ENCODE measurements around the gene NAALADL1. TPM values are rescaled to one million over a fixed set of nuclear protein-coding genes. Genes with fewer than 3 reads are reported as not detected.

Gene NAALADL1
- total and polyA plus RNA-seq, 2 of the 4 experiments (the other 2 are of a cell fraction) = 3.8 to 5.8 TPM

- H3K18ac ChIP-seq (ENCODE audit: low read depth, low read length) = no peak overlapping the region
- BruUV-seq (replicated peaks) = no TSS peak
- dilution Hi-C loops (cut with HindIII; ENCODE audit: low sequenced_read_pairs, unreplicated experiment) (no loop called here), in situ Hi-C loops (cut with MboI; ENCODE audit: low sequenced_read_pairs) (loop anchor here (10.0 kb wide), 1 partner anchor 158 kb away; the partner anchor contains the start of gene CDC42BPG), intact Hi-C loops (cut with micrococcal nuclease) (no loop called here)
- H3K4ac ChIP-seq (ENCODE audit: low read depth, low read length) = no peak overlapping the region
- no peak overlapping the region for H4K5ac ChIP-seq (ENCODE audit: low read depth, low read length)
- WGBS, 2 experiments (ENCODE audit: extremely low coverage in 2 of 2, insufficient read length in 1 of 2) = no CpG with 5 or more reads among the region's 5 CpGs
- no peak overlapping the region for H2AFZ ChIP-seq (replicated peaks; ENCODE audit: low read length, poor library complexity)
- H2AK9ac ChIP-seq (replicated peaks; ENCODE audit: low read depth, low read length, poor library complexity) = no peak overlapping the region
- H3K9me3 ChIP-seq (ENCODE audit: control insufficient read depth, insufficient read depth, low read length) = no peaks in the 10 kb centered on the region
- peaks cover 4% of the 10 kb centered on the region; the same call in 1 of the 2 replicates for H3K4me1 ChIP-seq (ENCODE audit: control insufficient read depth, insufficient read depth, low read length)
- H4K8ac ChIP-seq (ENCODE audit: low read depth in 2 of 2, low read length in 2 of 2) = no peak overlapping the region
- H3K9me1 ChIP-seq (ENCODE audit: insufficient read depth, low read length) = peaks cover 7% of the 10 kb centered on the region
- H3K36me3 ChIP-seq (ENCODE audit: control insufficient read depth, insufficient read depth, low read length) = no peaks in the 10 kb centered on the region
- no peak overlapping the region for H3K4me2 ChIP-seq (ENCODE audit: low read depth, low read length)
- no peak overlapping the region for H2AK5ac ChIP-seq (ENCODE audit: low read depth, low read length)
- H3K14ac ChIP-seq (replicated peaks; ENCODE audit: low read depth, low read length) = no peak overlapping the region
- no peaks in the 10 kb centered on the region; a peak in 1 of 4 replicates for H3K79me1 ChIP-seq (ENCODE audit: low read depth in 1 of 2, low read length in 2 of 2)
- no peak overlapping the region for H3K9ac ChIP-seq (ENCODE audit: low read depth, low read length)
- no peak overlapping the region for H3K27ac ChIP-seq (ENCODE audit: insufficient read depth, low read length)
- DNase-seq (no peak), ATAC-seq (ENCODE audit: low read depth) (no peak)
- no peak for TF ChIP-seq FOS (IDR thresholded peaks at IDR 0.05; ENCODE audit: low read depth, low read length)
- no peak for TF ChIP-seq CTCF (conservative IDR thresholded peaks at IDR 0.05; ENCODE audit: low read depth, low read length)
- TF ChIP-seq CHD1 (IDR thresholded peaks at IDR 0.05; ENCODE audit: low read depth, low read length) = no peak
- TF ChIP-seq MXI1 (IDR thresholded peaks at IDR 0.05; ENCODE audit: borderline replicate concordance, low read depth, low read length) = no peak
- no peak overlapping the region for H4K91ac ChIP-seq (ENCODE audit: insufficient read depth, low read depth, low read length)
- POLR2A ChIA-PET (ENCODE audit: unreplicated experiment) = no interaction called here
- H4K20me1 ChIP-seq (ENCODE audit: insufficient read depth, low read length) = no peaks in the 10 kb centered on the region
- no peak overlapping the region for H2BK20ac ChIP-seq (ENCODE audit: low read depth, low read length)
- no peak overlapping the region for H3K4me3 ChIP-seq (ENCODE audit: insufficient read depth, low read depth, low read length)
- no peak overlapping the region for H3K56ac ChIP-seq (ENCODE audit: extremely low read depth, insufficient read depth, low read length)
- no peak overlapping the region for H3K23ac ChIP-seq (ENCODE audit: low read depth, low read length)
- no peak overlapping the region for H2BK15ac ChIP-seq (ENCODE audit: low read depth, low read length)
- H3K27me3 ChIP-seq (ENCODE audit: control insufficient read depth, insufficient read depth, low read length) = no peaks in the 10 kb centered on the region
- no peak overlapping the region for H2BK5ac ChIP-seq (ENCODE audit: low read depth, low read length, poor library complexity, severe bottlenecking)
- H2BK120ac ChIP-seq (ENCODE audit: low read depth, low read length) = no peak overlapping the region
- CTCF ChIA-PET = no interaction called here
These were observed 55.6 kb downstream of the NAALADL1 start for GRCh38 chr11:65002706-65003105.
